ENCODE measurements around the gene CDYL.
A peak's percentile ranks its signal among the peaks of the same experiment; 100 is the strongest.

The CDYL gene

GRCh38 chr6:4888841-4889240 lies 112.6 kb downstream of the CDYL start:
- no peak for DNase-seq
- no peak for TF ChIP-seq CTCF (IDR thresholded peaks at IDR 0.05; ENCODE audit: low read depth, low read length)
- Histone ChIP-seq H3K4me1 (peaks cover 6% of the 10 kb centered on the region; the same call in 1 of the 2 replicates), H3K27me3 (no peaks in the 10 kb centered on the region), H3K36me3 (peaks cover 12% of the 10 kb centered on the region), H3K4me3 (ENCODE audit: low read depth, low read length) (no peak overlapping the region), H3K9me3 (no peaks in the 10 kb centered on the region; the same call in 1 of the 2 replicates)

GRCh38 chr6:4889701-4890100 lies 113.5 kb downstream of the CDYL start:
- Histone ChIP-seq H3K4me3 (ENCODE audit: low read depth, low read length) (no peak overlapping the region), H3K27me3 (no peaks in the 10 kb centered on the region), H3K36me3 (peaks cover 16% of the 10 kb centered on the region), H3K4me1 (peaks cover 6% of the 10 kb centered on the region; the same call in 1 of the 2 replicates), H3K9me3 (no peaks in the 10 kb centered on the region; the same call in 1 of the 2 replicates)
- no peak for TF ChIP-seq CTCF (IDR thresholded peaks at IDR 0.05; ENCODE audit: low read depth, low read length)
- DNase-seq, result peak; percentile 75

- H3K4me1 ChIP-seq, result peaks cover 6% of the 10 kb centered on the region; the same call in 1 of the 2 replicates
- H3K27me3 ChIP-seq, result no peaks in the 10 kb centered on the region
- peaks cover 16% of the 10 kb centered on the region for H3K36me3 ChIP-seq
- no peak for TF ChIP-seq CTCF (IDR thresholded peaks at IDR 0.05; ENCODE audit: low read depth, low read length)
- DNase-seq, result no peak
- no peaks in the 10 kb centered on the region; the same call in 1 of the 2 replicates for H3K9me3 ChIP-seq
- H3K4me3 ChIP-seq (ENCODE audit: low read depth, low read length), result no peak overlapping the region
Observed at GRCh38 chr6:4890191-4890590, 114.0 kb downstream of the CDYL start.

- TF ChIP-seq CTCF (IDR thresholded peaks at IDR 0.05; ENCODE audit: low read depth, low read length), result no peak
- Histone ChIP-seq H3K4me1 (peaks cover 6% of the 10 kb centered on the region; the same call in 1 of the 2 replicates), H3K9me3 (no peaks in the 10 kb centered on the region; the same call in 1 of the 2 replicates), H3K27me3 (no peaks in the 10 kb centered on the region), H3K36me3 (peaks cover 16% of the 10 kb centered on the region), H3K4me3 (ENCODE audit: low read depth, low read length) (no peak overlapping the region)
- DNase-seq, result no peak
Observed at GRCh38 chr6:4890627-4891026, 114.4 kb downstream of the CDYL start.

- no peak for DNase-seq
- Histone ChIP-seq H3K4me1 (peaks cover 6% of the 10 kb centered on the region; the same call in 1 of the 2 replicates), H3K4me3 (ENCODE audit: low read depth, low read length) (no peak overlapping the region), H3K9me3 (no peaks in the 10 kb centered on the region; the same call in 1 of the 2 replicates), H3K27me3 (no peaks in the 10 kb centered on the region), H3K36me3 (peaks cover 16% of the 10 kb centered on the region)
- no peak for TF ChIP-seq CTCF (IDR thresholded peaks at IDR 0.05; ENCODE audit: low read depth, low read length)
Observed at GRCh38 chr6:4891141-4891540, 114.9 kb downstream of the CDYL start.

- TF ChIP-seq CTCF (IDR thresholded peaks at IDR 0.05; ENCODE audit: low read depth, low read length), result no peak
- H3K4me1 ChIP-seq, result peaks cover 6% of the 10 kb centered on the region; the same call in 1 of the 2 replicates
- H3K36me3 ChIP-seq, result peaks cover 19% of the 10 kb centered on the region
- DNase-seq, result no peak
- no peaks in the 10 kb centered on the region; the same call in 1 of the 2 replicates for H3K9me3 ChIP-seq
- H3K4me3 ChIP-seq (ENCODE audit: low read depth, low read length), result no peak overlapping the region
- H3K27me3 ChIP-seq, result no peaks in the 10 kb centered on the region
Observed at GRCh38 chr6:4892785-4893485, 116.7 kb downstream of the CDYL start.

All from BE2C (cell line).